GM18502 (cell line): ENCODE measurements around the gene CLSTN1.

ENCODE experiments used
- ATAC-seq: cut with Tn5 transposase; IDR thresholded peaks from one replicate; pipeline ENCODE4 v1.9.1; 2021; ENCODE audit warnings: mild to moderate bottlenecking; ENCODE audit not compliant: unreplicated experiment, poor library complexity

Gene CLSTN1

GRCh38 chr1:9823943-9824701, at the start of gene CLSTN1:
TSS of gene CLSTN1 (minus strand) at chr1:9823965. CDS start at chr1:9823733, 232 bp downstream.
- ATAC-seq = peak; percentile 60

GRCh38 chr1:9873385-9873784, 49.6 kb upstream of the CLSTN1 start:
- ATAC-seq = no peak

GRCh38 chr1:9872430-9873165, 48.8 kb upstream of the CLSTN1 start:
- ATAC-seq = no peak

- no peak for ATAC-seq
These were observed 48.1 kb upstream of the CLSTN1 start for GRCh38 chr1:9871707-9872425.

- no peak for ATAC-seq
These were observed 47.3 kb upstream of the CLSTN1 start for GRCh38 chr1:9871021-9871420.

- no peak for ATAC-seq
These were observed 46.8 kb upstream of the CLSTN1 start for GRCh38 chr1:9870572-9870971.

GRCh38 chr1:9869831-9870251, 46.1 kb upstream of the CLSTN1 start:
- ATAC-seq = no peak

GRCh38 chr1:9868244-9868590, 44.5 kb upstream of the CLSTN1 start:
- ATAC-seq = no peak

- ATAC-seq = peak; percentile 64
These were observed 43.9 kb upstream of the CLSTN1 start for GRCh38 chr1:9867408-9868243.

- no peak for ATAC-seq
These were observed 43.1 kb upstream of the CLSTN1 start for GRCh38 chr1:9866836-9867235.

GRCh38 chr1:9865724-9866123, 42.0 kb upstream of the CLSTN1 start:
- no peak for ATAC-seq

- ATAC-seq = no peak
These were observed 39.6 kb upstream of the CLSTN1 start for GRCh38 chr1:9863371-9863770.

- no peak for ATAC-seq
These were observed 37.6 kb upstream of the CLSTN1 start for GRCh38 chr1:9861360-9861759.

- no peak for ATAC-seq
These were observed 37.1 kb upstream of the CLSTN1 start for GRCh38 chr1:9860887-9861286.

GRCh38 chr1:9859281-9860014, 35.7 kb upstream of the CLSTN1 start:
- ATAC-seq = no peak

- no peak for ATAC-seq
These were observed 34.7 kb upstream of the CLSTN1 start for GRCh38 chr1:9858293-9859035.

GRCh38 chr1:9855186-9855585, 31.4 kb upstream of the CLSTN1 start:
- no peak for ATAC-seq

- ATAC-seq = no peak
These were observed 29.5 kb upstream of the CLSTN1 start for GRCh38 chr1:9853249-9853595.
